Sciatic nerve (tissue), 2 donors: Measurements from ENCODE around the gene OR2J2. TPM values are rescaled to one million over a fixed set of nuclear protein-coding genes. Genes with fewer than 3 reads are reported as not detected.
"Not testable (repeated sequence)": the region's sequence is repeated elsewhere in the genome, so short reads cannot be mapped to it uniquely, and the experiment has no call there.

Experiments used
- ATAC-seq: fragments of 200-7000 bp; cut with Tn5 transposase; one replicate; pipeline ENCODE4 v1.9.1; 2020; ENCODE audit warnings: mild to moderate bottlenecking, moderate library complexity
- DNase-seq: peaks from one replicate; pipeline ENCODE4 v3.0.0-alpha.2; 2020; ENCODE audit warnings: low spot score
- intact Hi-C: fragments of 100-400 bp; cut with DNase I; formaldehyde crosslinking; loops from one replicate; pipeline ENCODE4 v1.14.2; 2022
- total RNA-seq: library from RNA; stranded (reverse); fragmentation: NEBNext Ultra II Directional; extraction: Animal tissue kit (Norgen Biotek cat#: 25700); gene quantifications from one replicate; pipeline ENCODE4 v1.2.1, GENCODE V29; 2021
- donor health status: DM: no; HTN: no; CAD: no.
- donor health status: DM: no; HTN: no; CAD: no.

Gene OR2J2
- total RNA-seq, 1 donor from 2014 or later: not detected

DNA sequence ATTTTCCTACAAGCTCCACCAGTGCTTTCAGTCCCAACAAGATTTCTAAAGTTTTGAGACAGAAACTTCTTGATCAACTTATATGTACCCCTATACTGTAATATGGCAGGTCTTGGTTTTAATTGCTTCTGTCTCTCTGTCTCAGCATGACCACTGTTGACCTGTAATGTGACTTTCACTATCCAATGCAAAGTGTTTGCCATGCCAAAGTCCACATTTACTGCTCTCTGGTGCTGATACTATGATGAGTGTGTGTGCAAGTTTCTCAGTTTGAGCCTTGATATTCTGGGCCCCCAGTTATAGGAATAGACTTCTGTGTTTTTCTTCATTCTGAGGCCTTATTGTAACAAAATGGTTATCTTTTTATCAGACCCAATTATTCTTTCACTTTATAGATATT, 45.8 kb downstream of the OR2J2 start:
- DNase-seq (no peak), ATAC-seq (no peak)
- intact Hi-C loops: no loop called here

- intact Hi-C loops, DNase-seq, ATAC-seq: not testable (repeated sequence)
These were observed 46.5 kb downstream of the OR2J2 start for GRCh38 chr6:29217242-29217641.

DNA sequence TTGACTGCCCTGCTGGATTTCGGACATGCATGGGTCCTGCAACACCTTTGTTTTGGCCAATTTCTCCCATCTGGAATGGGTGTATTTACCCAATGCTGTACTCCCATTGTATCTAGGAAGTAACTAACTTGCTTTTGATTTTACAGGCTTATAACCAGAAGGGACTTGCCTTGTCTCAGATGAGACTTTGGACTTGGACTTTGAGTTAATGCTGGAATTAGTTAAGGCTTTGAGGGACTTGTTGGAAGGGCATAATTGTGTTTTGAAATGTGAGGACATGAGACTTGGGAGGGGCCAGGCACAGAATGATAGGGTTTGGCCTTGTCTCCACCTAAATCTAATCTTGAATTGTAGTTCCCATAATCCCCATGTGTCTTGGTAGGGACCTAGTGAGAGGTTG, 47.3 kb downstream of the OR2J2 start:
- intact Hi-C loops, ATAC-seq, DNase-seq: not testable (repeated sequence)

Other genes starting within 250 kb of the OR2J2 start
- gene TRIM27, start 246.9 kb upstream of the OR2J2 start, total RNA-seq: 50.0 TPM
- 2.1 TPM for gene ZNF311, start 165.6 kb upstream of the OR2J2 start, total RNA-seq
- not detected for gene OR2W1, start 125.7 kb upstream of the OR2J2 start, total RNA-seq
- gene OR2B3, start 83.6 kb upstream of the OR2J2 start, total RNA-seq: not detected
- not detected for gene OR2J1, start 71.4 kb upstream of the OR2J2 start, total RNA-seq
- not detected for gene OR2J3, start 62.8 kb upstream of the OR2J2 start, total RNA-seq
- gene OR14J1, start 130.8 kb downstream of the OR2J2 start, total RNA-seq: not detected
- gene OR5V1, start 198.0 kb downstream of the OR2J2 start, total RNA-seq: not detected
- not detected for gene OR12D3, start 204.4 kb downstream of the OR2J2 start, total RNA-seq
- gene OR12D2, start 224.7 kb downstream of the OR2J2 start, total RNA-seq: not detected
- gene OR12D1, start 244.0 kb downstream of the OR2J2 start, total RNA-seq: not detected